GM18507 (cell line): ENCODE results near the gene SKIDA1.
A peak's percentile ranks its signal among the peaks of the same experiment; 100 is the strongest.
"Not testable (repeated sequence)": the region's sequence is repeated elsewhere in the genome, so short reads cannot be mapped to it uniquely, and the experiment has no call there.

Experiments used
- DNase-seq: peaks from one replicate; pipeline ENCODE4 v3.0.0; 2011; ENCODE audit warnings: low read depth; ENCODE audit not compliant: insufficient read length; ENCODE audit errors: extremely low spot score
- FAIRE-seq: peaks from 2 replicates; lab custom pipeline; 2011; peaks lifted over from hg19 to GRCh38; lab: Jason Lieb, UNC

SKIDA1 gene

GRCh38 chr10:21525367-21526187 lies at the start of gene SKIDA1:
TSS of gene SKIDA1 (minus strand) at chr10:21525682. CDS start at chr10:21517822, 7,860 bp downstream.
- FAIRE-seq (peak; percentile 54), DNase-seq (no peak)

GRCh38 chr10:21574514-21574913 lies 49.0 kb upstream of the SKIDA1 start:
- not testable (repeated sequence) for DNase-seq, FAIRE-seq

GRCh38 chr10:21572578-21572977 lies 47.1 kb upstream of the SKIDA1 start:
- FAIRE-seq (no peak), DNase-seq (no peak)

- DNase-seq (no peak), FAIRE-seq (peak; percentile 31)
Observed at GRCh38 chr10:21570761-21571521, 45.5 kb upstream of the SKIDA1 start.

- not testable (repeated sequence) for DNase-seq, FAIRE-seq
Observed at GRCh38 chr10:21558984-21559383, 33.5 kb upstream of the SKIDA1 start.

- FAIRE-seq, result no peak
Observed at GRCh38 chr10:21556527-21556926, 31.0 kb upstream of the SKIDA1 start.

GRCh38 chr10:21552638-21553037 lies 27.2 kb upstream of the SKIDA1 start:
- DNase-seq (no peak), FAIRE-seq (no peak)

More at GRCh38 chr10:21556527-21556926, 31.0 kb upstream of the SKIDA1 start:
- DNase-seq, result no peak

- DNase-seq, result no peak
- no peak for FAIRE-seq
Observed at GRCh38 chr10:21547246-21547645, 21.8 kb upstream of the SKIDA1 start.

GRCh38 chr10:21540701-21541100 lies 15.2 kb upstream of the SKIDA1 start:
- not testable (repeated sequence) for DNase-seq, FAIRE-seq

GRCh38 chr10:21536874-21537273 lies 11.4 kb upstream of the SKIDA1 start:
- DNase-seq, result no peak
- FAIRE-seq, result no peak

- DNase-seq, FAIRE-seq: not testable (repeated sequence)
Observed at GRCh38 chr10:21535976-21536375, 10.5 kb upstream of the SKIDA1 start.

GRCh38 chr10:21535494-21535965 lies 10.0 kb upstream of the SKIDA1 start:
- no peak for FAIRE-seq
- no peak for DNase-seq

GRCh38 chr10:21534604-21535493 lies 9.4 kb upstream of the SKIDA1 start:
- DNase-seq, result no peak
- no peak for FAIRE-seq

GRCh38 chr10:21534280-21534586 lies 8.8 kb upstream of the SKIDA1 start:
- DNase-seq (no peak), FAIRE-seq (no peak)

- peak; percentile 86 for DNase-seq
- FAIRE-seq, result peak; percentile 96
Observed at GRCh38 chr10:21533467-21534279, 8.2 kb upstream of the SKIDA1 start, which contains the start of gene MLLT10. TSS of gene MLLT10 (plus strand) at chr10:21534232. CDS start at chr10:21534645, 413 bp downstream.

GRCh38 chr10:21532694-21533466 lies 7.4 kb upstream of the SKIDA1 start:
- DNase-seq, result no peak
- no peak for FAIRE-seq

GRCh38 chr10:21531164-21531563 lies 5.7 kb upstream of the SKIDA1 start:
- FAIRE-seq (no peak), DNase-seq (no peak)

GRCh38 chr10:21530641-21531040 lies 5.2 kb upstream of the SKIDA1 start:
- DNase-seq, result no peak
- FAIRE-seq, result no peak
